ENCODE data around the gene TNNT2.

The TNNT2 gene

GRCh38 chr1:201418461-201418860 is 41.0 kb upstream of the TNNT2 start:
- peaks cover 61% of the 10 kb centered on the region for H3K27me3 ChIP-seq (ENCODE audit: insufficient read depth, low read length)
- no peak overlapping the region for H3K4me3 ChIP-seq (ENCODE audit: low read depth, low read length)
- H3K27ac ChIP-seq (ENCODE audit: low read depth, low read length), result no peak overlapping the region
- H3K36me3 ChIP-seq (ENCODE audit: insufficient read depth, low read length), result no peaks in the 10 kb centered on the region
- no peak overlapping the region for H2AFZ ChIP-seq (ENCODE audit: low read length, unreplicated experiment)
- H3K4me1 ChIP-seq (ENCODE audit: control insufficient read depth, insufficient read depth, low read length, unreplicated experiment), result no peaks in the 10 kb centered on the region
- no peaks in the 10 kb centered on the region for H3K79me2 ChIP-seq (ENCODE audit: control insufficient read depth, insufficient read depth, low read length, unreplicated experiment)

- Histone ChIP-seq H3K27ac (ENCODE audit: low read depth, low read length) (no peak overlapping the region), H3K27me3 (ENCODE audit: insufficient read depth, low read length) (peaks cover 72% of the 10 kb centered on the region), H2AFZ (ENCODE audit: low read length, unreplicated experiment) (no peak overlapping the region), H3K4me1 (ENCODE audit: control insufficient read depth, insufficient read depth, low read length, unreplicated experiment) (no peaks in the 10 kb centered on the region), H3K4me3 (ENCODE audit: low read depth, low read length) (no peak overlapping the region), H3K36me3 (ENCODE audit: insufficient read depth, low read length) (no peaks in the 10 kb centered on the region), H3K79me2 (ENCODE audit: control insufficient read depth, insufficient read depth, low read length, unreplicated experiment) (no peaks in the 10 kb centered on the region)
Observed at GRCh38 chr1:201414051-201414738, 36.7 kb upstream of the TNNT2 start.

GRCh38 chr1:201411292-201411691 is 33.8 kb upstream of the TNNT2 start:
- Histone ChIP-seq H3K4me1 (ENCODE audit: control insufficient read depth, insufficient read depth, low read length, unreplicated experiment) (no peaks in the 10 kb centered on the region), H3K27ac (ENCODE audit: low read depth, low read length) (no peak overlapping the region), H3K27me3 (ENCODE audit: insufficient read depth, low read length) (peaks cover 53% of the 10 kb centered on the region), H3K4me3 (ENCODE audit: low read depth, low read length) (no peak overlapping the region), H2AFZ (ENCODE audit: low read length, unreplicated experiment) (no peak overlapping the region), H3K79me2 (ENCODE audit: control insufficient read depth, insufficient read depth, low read length, unreplicated experiment) (no peaks in the 10 kb centered on the region), H3K36me3 (ENCODE audit: insufficient read depth, low read length) (no peaks in the 10 kb centered on the region)

- Histone ChIP-seq H3K79me2 (ENCODE audit: control insufficient read depth, insufficient read depth, low read length, unreplicated experiment) (no peaks in the 10 kb centered on the region), H3K27me3 (ENCODE audit: insufficient read depth, low read length) (peaks cover 34% of the 10 kb centered on the region), H3K36me3 (ENCODE audit: insufficient read depth, low read length) (no peaks in the 10 kb centered on the region), H3K4me1 (ENCODE audit: control insufficient read depth, insufficient read depth, low read length, unreplicated experiment) (no peaks in the 10 kb centered on the region), H2AFZ (ENCODE audit: low read length, unreplicated experiment) (no peak overlapping the region), H3K27ac (ENCODE audit: low read depth, low read length) (no peak overlapping the region), H3K4me3 (ENCODE audit: low read depth, low read length) (no peak overlapping the region)
Observed at GRCh38 chr1:201409440-201409839, 32.0 kb upstream of the TNNT2 start.

GRCh38 chr1:201408834-201409200 is 31.3 kb upstream of the TNNT2 start:
- Histone ChIP-seq H3K79me2 (ENCODE audit: control insufficient read depth, insufficient read depth, low read length, unreplicated experiment) (no peaks in the 10 kb centered on the region), H3K36me3 (ENCODE audit: insufficient read depth, low read length) (no peaks in the 10 kb centered on the region), H3K4me3 (ENCODE audit: low read depth, low read length) (no peak overlapping the region), H3K4me1 (ENCODE audit: control insufficient read depth, insufficient read depth, low read length, unreplicated experiment) (no peaks in the 10 kb centered on the region), H3K27me3 (ENCODE audit: insufficient read depth, low read length) (peaks cover 38% of the 10 kb centered on the region), H2AFZ (ENCODE audit: low read length, unreplicated experiment) (no peak overlapping the region), H3K27ac (ENCODE audit: low read depth, low read length) (no peak overlapping the region)

- Histone ChIP-seq H3K36me3 (ENCODE audit: insufficient read depth, low read length) (no peaks in the 10 kb centered on the region), H2AFZ (ENCODE audit: low read length, unreplicated experiment) (no peak overlapping the region), H3K27ac (ENCODE audit: low read depth, low read length) (no peak overlapping the region), H3K27me3 (ENCODE audit: insufficient read depth, low read length) (peaks cover 43% of the 10 kb centered on the region), H3K4me3 (ENCODE audit: low read depth, low read length) (no peak overlapping the region), H3K4me1 (ENCODE audit: control insufficient read depth, insufficient read depth, low read length, unreplicated experiment) (no peaks in the 10 kb centered on the region), H3K79me2 (ENCODE audit: control insufficient read depth, insufficient read depth, low read length, unreplicated experiment) (no peaks in the 10 kb centered on the region)
Observed at GRCh38 chr1:201408176-201408833, 30.8 kb upstream of the TNNT2 start.

- no peak overlapping the region for H2AFZ ChIP-seq (ENCODE audit: low read length, unreplicated experiment)
- H3K4me3 ChIP-seq (ENCODE audit: low read depth, low read length), result no peak overlapping the region
- no peaks in the 10 kb centered on the region for H3K79me2 ChIP-seq (ENCODE audit: control insufficient read depth, insufficient read depth, low read length, unreplicated experiment)
- H3K4me1 ChIP-seq (ENCODE audit: control insufficient read depth, insufficient read depth, low read length, unreplicated experiment), result no peaks in the 10 kb centered on the region
- H3K36me3 ChIP-seq (ENCODE audit: insufficient read depth, low read length), result no peaks in the 10 kb centered on the region
- no peak overlapping the region for H3K27ac ChIP-seq (ENCODE audit: low read depth, low read length)
- H3K27me3 ChIP-seq (ENCODE audit: insufficient read depth, low read length), result peaks cover 45% of the 10 kb centered on the region
Observed at GRCh38 chr1:201406831-201407406, 29.4 kb upstream of the TNNT2 start.

GRCh38 chr1:201405484-201405831 is 28.0 kb upstream of the TNNT2 start:
- H3K27ac ChIP-seq (ENCODE audit: low read depth, low read length), result no peak overlapping the region
- no peaks in the 10 kb centered on the region for H3K79me2 ChIP-seq (ENCODE audit: control insufficient read depth, insufficient read depth, low read length, unreplicated experiment)
- H3K4me3 ChIP-seq (ENCODE audit: low read depth, low read length), result no peak overlapping the region
- no peaks in the 10 kb centered on the region for H3K36me3 ChIP-seq (ENCODE audit: insufficient read depth, low read length)
- H3K4me1 ChIP-seq (ENCODE audit: control insufficient read depth, insufficient read depth, low read length, unreplicated experiment), result no peaks in the 10 kb centered on the region
- H3K27me3 ChIP-seq (ENCODE audit: insufficient read depth, low read length), result peaks cover 54% of the 10 kb centered on the region
- no peak overlapping the region for H2AFZ ChIP-seq (ENCODE audit: low read length, unreplicated experiment)

GRCh38 chr1:201404722-201405483 is 27.4 kb upstream of the TNNT2 start:
- Histone ChIP-seq H3K36me3 (ENCODE audit: insufficient read depth, low read length) (no peaks in the 10 kb centered on the region), H3K4me3 (ENCODE audit: low read depth, low read length) (no peak overlapping the region), H3K27ac (ENCODE audit: low read depth, low read length) (no peak overlapping the region), H3K79me2 (ENCODE audit: control insufficient read depth, insufficient read depth, low read length, unreplicated experiment) (no peaks in the 10 kb centered on the region), H2AFZ (ENCODE audit: low read length, unreplicated experiment) (no peak overlapping the region), H3K27me3 (ENCODE audit: insufficient read depth, low read length) (peaks cover 54% of the 10 kb centered on the region), H3K4me1 (ENCODE audit: control insufficient read depth, insufficient read depth, low read length, unreplicated experiment) (no peaks in the 10 kb centered on the region)

GRCh38 chr1:201404055-201404454 is 26.6 kb upstream of the TNNT2 start:
- H3K4me3 ChIP-seq (ENCODE audit: low read depth, low read length), result no peak overlapping the region
- H3K79me2 ChIP-seq (ENCODE audit: control insufficient read depth, insufficient read depth, low read length, unreplicated experiment), result no peaks in the 10 kb centered on the region
- H3K4me1 ChIP-seq (ENCODE audit: control insufficient read depth, insufficient read depth, low read length, unreplicated experiment), result no peaks in the 10 kb centered on the region
- peaks cover 55% of the 10 kb centered on the region for H3K27me3 ChIP-seq (ENCODE audit: insufficient read depth, low read length)
- H3K36me3 ChIP-seq (ENCODE audit: insufficient read depth, low read length), result no peaks in the 10 kb centered on the region
- no peak overlapping the region for H3K27ac ChIP-seq (ENCODE audit: low read depth, low read length)
- no peak overlapping the region for H2AFZ ChIP-seq (ENCODE audit: low read length, unreplicated experiment)
